ENCODE measurements around the gene NARF.
A peak's percentile ranks its signal among the peaks of the same experiment; 100 is the strongest.

DNA sequence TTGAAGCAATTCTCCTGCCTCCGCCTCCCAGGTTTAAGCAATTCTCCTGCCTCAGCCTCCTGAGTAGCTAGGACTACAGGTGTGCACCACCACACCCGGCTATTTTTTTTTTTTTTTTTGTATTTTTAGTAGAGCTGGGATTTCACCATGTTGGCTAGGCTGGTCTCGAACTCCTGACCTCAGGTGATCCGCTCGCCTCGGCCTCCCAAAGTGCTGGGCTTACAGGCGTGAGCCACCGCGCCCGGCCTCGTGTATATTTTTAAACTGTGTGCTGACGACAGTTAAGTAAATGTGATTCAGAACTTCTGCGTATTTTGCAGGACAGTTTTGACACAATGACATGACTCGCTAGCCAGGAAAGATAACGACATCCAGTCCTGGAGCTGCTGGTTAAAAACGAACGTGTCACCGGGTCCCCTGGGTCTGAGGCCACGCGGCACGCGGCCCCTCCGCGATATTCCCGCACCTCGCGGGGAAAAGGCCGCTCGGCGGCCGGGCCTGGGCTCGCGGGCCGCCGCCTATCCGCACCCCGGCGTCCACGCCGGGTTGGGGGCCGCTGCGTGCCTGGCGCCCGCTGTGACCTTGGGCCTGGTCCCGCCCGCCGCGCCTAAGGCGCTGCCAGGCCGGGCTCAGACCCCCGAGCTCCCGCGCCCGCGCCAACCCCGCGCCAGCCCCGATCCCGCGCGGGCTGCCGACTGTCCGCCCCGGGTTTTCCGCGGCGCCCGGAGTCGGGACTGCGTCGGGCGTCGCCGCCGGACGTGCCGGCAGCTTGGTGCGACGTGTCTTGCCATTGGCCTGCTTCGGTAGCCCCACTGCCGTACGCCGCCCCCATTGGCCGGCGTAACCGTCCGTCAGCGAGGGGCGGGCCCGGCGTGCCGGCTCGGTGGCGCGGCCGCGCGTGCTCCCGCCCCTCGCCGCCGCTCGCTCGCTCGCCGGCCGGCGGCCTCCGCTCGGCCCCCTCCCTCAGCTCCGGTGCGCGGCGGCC is 60.6 kb downstream of the NARF start, which contains the start of gene FOXK2:
- peak; percentile 29 for TF ChIP-seq POLR2AphosphoS5 (IDR thresholded peaks at IDR 0.05; ENCODE audit: low read depth, low read length)
- peak; percentile 43; the same call in 1 of the 2 replicates for TF ChIP-seq FOXM1 (IDR thresholded peaks at IDR 0.05; ENCODE audit: low read depth)
- no peak for TF ChIP-seq CTCF (IDR thresholded peaks at IDR 0.05)
